Measurements from ENCODE around the gene INPP4A. TPM values are rescaled to one million over a fixed set of nuclear protein-coding genes. Genes with fewer than 3 reads are reported as not detected.
A peak's percentile ranks its signal among the peaks of the same experiment; 100 is the strongest.

Gene INPP4A
- polyA plus RNA-seq, 1 experiment = 12.9 TPM

DNA sequence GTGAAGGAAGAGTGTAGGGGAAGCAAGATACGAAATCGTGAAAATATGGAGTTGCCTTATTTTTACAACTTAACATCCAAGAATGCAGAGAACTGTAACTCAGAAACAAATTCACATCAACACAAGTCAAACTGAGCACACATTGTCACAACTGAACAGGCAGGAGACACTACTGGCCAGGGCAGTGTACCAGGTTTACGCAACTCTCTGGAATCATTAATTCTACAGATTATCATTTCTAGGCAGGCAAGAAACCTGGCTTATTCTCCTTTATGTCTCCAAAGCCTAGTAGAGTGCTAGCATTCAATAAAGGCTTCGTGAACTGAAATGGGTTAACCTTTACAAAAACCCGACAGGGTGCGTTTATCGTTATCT, 163.1 kb downstream of the INPP4A start:
- peak overlapping the region; percentile 71 for H3K27ac ChIP-seq (ENCODE audit: low read depth, low read length)
- peak overlapping the region; percentile 90 for H3K4me3 ChIP-seq (ENCODE audit: low read depth, low read length)
- ChIA-PET POLR2A (no interaction called here), CTCF (interaction anchor here (1.9 kb wide), 1 partner anchor 195 kb away, joined by 10 read pairs; no protein-coding TSS in a partner anchor)
- no peaks in the 10 kb centered on the region for H3K9me3 ChIP-seq (ENCODE audit: control insufficient read depth, insufficient read depth, low read length)
- no peak for DNase-seq (ENCODE audit: low read depth, low spot score)
- H3K27me3 ChIP-seq (ENCODE audit: control insufficient read depth, insufficient read depth, low read length) = no peaks in the 10 kb centered on the region
- TF ChIP-seq, protein P1, sequence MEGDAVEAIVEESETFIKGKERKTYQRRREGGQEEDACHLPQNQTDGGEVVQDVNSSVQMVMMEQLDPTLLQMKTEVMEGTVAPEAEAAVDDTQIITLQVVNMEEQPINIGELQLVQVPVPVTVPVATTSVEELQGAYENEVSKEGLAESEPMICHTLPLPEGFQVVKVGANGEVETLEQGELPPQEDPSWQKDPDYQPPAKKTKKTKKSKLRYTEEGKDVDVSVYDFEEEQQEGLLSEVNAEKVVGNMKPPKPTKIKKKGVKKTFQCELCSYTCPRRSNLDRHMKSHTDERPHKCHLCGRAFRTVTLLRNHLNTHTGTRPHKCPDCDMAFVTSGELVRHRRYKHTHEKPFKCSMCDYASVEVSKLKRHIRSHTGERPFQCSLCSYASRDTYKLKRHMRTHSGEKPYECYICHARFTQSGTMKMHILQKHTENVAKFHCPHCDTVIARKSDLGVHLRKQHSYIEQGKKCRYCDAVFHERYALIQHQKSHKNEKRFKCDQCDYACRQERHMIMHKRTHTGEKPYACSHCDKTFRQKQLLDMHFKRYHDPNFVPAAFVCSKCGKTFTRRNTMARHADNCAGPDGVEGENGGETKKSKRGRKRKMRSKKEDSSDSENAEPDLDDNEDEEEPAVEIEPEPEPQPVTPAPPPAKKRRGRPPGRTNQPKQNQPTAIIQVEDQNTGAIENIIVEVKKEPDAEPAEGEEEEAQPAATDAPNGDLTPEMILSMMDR (IDR thresholded peaks at IDR 0.05; ENCODE audit: low read depth, low read length) = no peak

DNA sequence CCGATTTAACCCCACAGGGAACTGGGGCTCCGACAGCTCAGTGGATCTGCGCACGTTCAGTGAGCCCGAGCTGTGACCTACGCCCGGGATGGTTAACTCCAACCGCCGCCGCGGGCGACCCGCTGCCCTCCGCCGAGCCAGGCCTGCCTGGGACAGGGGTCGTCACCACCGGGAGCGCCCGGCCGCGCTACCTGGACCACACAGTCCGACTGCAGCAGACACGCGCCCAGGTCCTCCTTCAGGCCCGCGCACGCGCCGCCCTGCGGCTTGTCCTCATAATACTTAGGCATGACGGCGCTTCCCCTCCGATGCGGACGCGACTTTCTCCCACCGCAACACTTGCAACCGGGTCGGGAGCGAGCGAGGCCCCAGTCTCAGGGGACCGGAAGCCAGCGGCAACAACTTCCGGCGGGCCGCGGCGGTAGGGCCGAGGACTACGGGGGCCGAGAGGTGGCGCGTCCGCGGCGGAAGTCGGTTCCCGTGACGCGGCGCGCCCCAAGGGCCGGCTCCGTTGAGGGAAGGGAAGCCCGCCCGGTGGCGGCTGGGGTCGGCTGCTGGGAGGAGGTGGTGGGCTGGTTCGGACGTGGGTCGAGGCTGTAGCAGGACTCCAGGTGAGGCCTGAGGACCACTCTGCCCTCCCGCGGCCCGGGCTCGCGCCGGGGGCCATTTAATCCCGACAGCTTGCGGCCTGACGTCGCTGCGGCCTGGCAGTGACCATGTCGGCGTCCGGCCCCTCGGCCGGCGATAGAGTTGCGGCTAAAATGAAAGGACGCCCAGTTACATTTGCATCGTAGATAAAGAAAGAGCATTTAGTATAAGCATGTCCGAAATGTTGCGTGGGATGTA, 163.7 kb downstream of the INPP4A start, which contains the start of the genes COA5 and UNC50:
COA5 (minus strand) TSS at position 397 of the 846 bp plus-strand sequence; CDS start at position 290, 107 bp downstream.
UNC50 (plus strand) TSS at position 474 of the 846 bp plus-strand sequence. CDS start 1,171 bp downstream, outside the sequence.
- POLR2A ChIA-PET = interaction anchor here (1.2 kb wide), 1 partner anchor 48 kb away, joined by 3 read pairs; no protein-coding TSS in a partner anchor

GRCh38 chr2:98608962-98609604, 164.4 kb downstream of the INPP4A start:
- CTCF ChIA-PET = interaction anchor here (0.7 to 1.7 kb wide), 3 partner anchors 36 to 196 kb away, joined by 3 to 5 read pairs (median 4); no protein-coding TSS in a partner anchor
- Histone ChIP-seq H3K9me3 (ENCODE audit: control insufficient read depth, insufficient read depth, low read length) (no peaks in the 10 kb centered on the region), H3K27me3 (ENCODE audit: control insufficient read depth, insufficient read depth, low read length) (no peaks in the 10 kb centered on the region), H3K4me3 (ENCODE audit: low read depth, low read length) (peak overlapping the region; percentile 90), H3K27ac (ENCODE audit: low read depth, low read length) (peak overlapping the region; percentile 93)
- DNase-seq (ENCODE audit: low read depth, low spot score) = no peak
- POLR2A ChIA-PET = interaction anchor here (0.6 to 1.2 kb wide), 2 partner anchors 49 to 815 kb away, joined by 3 to 8 read pairs; no protein-coding TSS in a partner anchor
- TF ChIP-seq, protein P1 (IDR thresholded peaks at IDR 0.05; ENCODE audit: low read depth, low read length) = peak; percentile 8; the same call in 1 of the 2 replicates

More for the DNA sequence above, 163.7 kb downstream of the INPP4A start, which contains the start of the genes COA5 and UNC50:
- CTCF ChIA-PET = interaction anchor here (0.7 to 1.7 kb wide), 2 partner anchors 37 to 195 kb away, joined by 3 to 5 read pairs; no protein-coding TSS in a partner anchor
- peak; percentile 76 for DNase-seq (ENCODE audit: low read depth, low spot score)
- no peaks in the 10 kb centered on the region for H3K27me3 ChIP-seq (ENCODE audit: control insufficient read depth, insufficient read depth, low read length)
- peak within 1 kb of the TSS; percentile 90 for H3K4me3 ChIP-seq (ENCODE audit: low read depth, low read length)
- no peaks in the 10 kb centered on the region for H3K9me3 ChIP-seq (ENCODE audit: control insufficient read depth, insufficient read depth, low read length)
- TF ChIP-seq, protein P1 (IDR thresholded peaks at IDR 0.05; ENCODE audit: low read depth, low read length) = 0 out of 2 replicates have a peak, but pooled peaks have one; percentile 17
- H3K27ac ChIP-seq (ENCODE audit: low read depth, low read length) = peak within 1 kb of the TSS; percentile 93

DNA sequence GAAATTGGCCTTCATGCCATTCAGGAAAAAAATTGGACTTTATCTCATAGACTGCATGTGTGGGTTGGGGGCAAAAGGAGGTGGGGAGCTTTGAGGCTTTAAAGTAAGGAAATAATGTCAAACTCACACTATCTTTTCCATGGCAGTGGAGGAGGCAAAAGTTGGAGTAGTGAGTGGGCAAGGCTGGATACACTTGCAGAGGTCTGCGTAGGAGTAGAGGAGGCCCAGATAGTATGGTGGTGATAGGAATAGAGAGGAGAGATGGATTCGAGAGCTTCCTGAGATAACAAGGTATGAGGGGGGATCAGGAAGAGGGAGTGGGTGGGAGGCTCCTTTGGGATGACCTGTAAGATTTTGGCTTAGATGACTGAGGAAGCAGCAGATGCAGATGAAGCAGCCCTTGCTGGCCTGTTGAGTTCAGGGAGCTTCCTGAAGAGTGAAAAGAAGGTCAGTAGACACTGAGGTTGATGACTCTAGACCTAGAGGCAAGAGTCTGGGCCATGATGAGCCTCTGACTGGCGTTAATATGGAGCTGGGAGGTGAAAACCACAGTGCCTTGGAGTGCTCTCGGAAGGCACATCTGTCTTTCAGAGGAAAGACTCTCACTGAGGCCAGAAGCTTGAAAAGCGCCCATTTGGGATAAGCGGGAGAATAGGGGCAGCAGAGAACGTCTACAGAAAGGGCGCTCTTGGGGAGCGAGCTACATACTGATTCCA, 169.5 kb downstream of the INPP4A start:
- TF ChIP-seq, protein P1 (IDR thresholded peaks at IDR 0.05; ENCODE audit: low read depth, low read length) = no peak

More for the DNA sequence above, 169.5 kb downstream of the INPP4A start:
- POLR2A ChIA-PET = no interaction called here
- H3K27ac ChIP-seq (ENCODE audit: low read depth, low read length) = no peak overlapping the region
- H3K4me3 ChIP-seq (ENCODE audit: low read depth, low read length) = no peak overlapping the region
- no peaks in the 10 kb centered on the region for H3K27me3 ChIP-seq (ENCODE audit: control insufficient read depth, insufficient read depth, low read length)
- no peak for DNase-seq (ENCODE audit: low read depth, low spot score)
- CTCF ChIA-PET = no interaction called here
- no peaks in the 10 kb centered on the region for H3K9me3 ChIP-seq (ENCODE audit: control insufficient read depth, insufficient read depth, low read length)

All from AG04450 (cell line).